ENCODE results near the gene PBXIP1. TPM values are rescaled to one million over a fixed set of nuclear protein-coding genes. Genes with fewer than 3 reads are reported as not detected.

The PBXIP1 gene
- total RNA-seq, 1 experiment from 2014 or later: 11.3 TPM

DNA sequence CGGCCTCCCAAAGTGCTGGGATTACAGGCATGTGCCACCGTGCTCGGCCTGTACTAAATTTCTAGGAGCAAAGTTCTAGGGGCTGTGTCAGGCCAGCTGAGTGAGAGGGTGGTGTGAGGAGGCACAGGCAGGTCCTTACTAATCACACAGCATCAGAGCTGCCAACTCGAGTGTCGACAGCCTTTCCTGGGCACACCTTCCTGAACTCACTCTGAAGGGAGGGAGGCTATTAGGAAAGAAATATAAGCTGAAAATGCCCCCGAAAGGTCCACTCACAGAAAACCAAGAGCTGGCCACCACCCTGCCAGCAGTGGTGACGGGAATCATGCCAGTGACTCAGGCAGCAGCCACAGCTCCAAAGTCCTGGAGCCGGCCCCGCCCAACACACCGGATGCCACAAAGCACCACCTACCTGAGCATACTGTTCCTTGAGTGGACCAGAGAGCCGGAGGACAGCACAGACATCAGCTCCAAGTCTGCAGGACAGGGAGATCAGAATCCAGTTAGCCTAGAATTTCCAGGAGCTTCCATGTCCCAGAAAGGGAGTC is 23.9 kb downstream of the PBXIP1 start:
- CTCF ChIA-PET: interaction anchor here (0.8 to 1.5 kb wide), 9 partner anchors 9 to 381 kb away, joined by 3 to 8 read pairs (median 4); partner anchors contain the start of gene PBXIP1
- BruUV-seq (replicated peaks): no TSS peak
- Mint-ChIP-seq H3K9me3 (ENCODE audit: unreplicated experiment) (no peaks in the 10 kb centered on the region), H3K4me3 (ENCODE audit: unreplicated experiment) (peak overlapping the region; percentile 5), H3K27me3 (ENCODE audit: insufficient read depth, unreplicated experiment) (no peaks in the 10 kb centered on the region), H3K36me3 (ENCODE audit: insufficient read depth, unreplicated experiment) (peaks cover 38% of the 10 kb centered on the region), H3K27ac (ENCODE audit: low read depth, unreplicated experiment) (peak overlapping the region; percentile 43), H3K4me1 (ENCODE audit: insufficient read depth, unreplicated experiment) (peaks cover 27% of the 10 kb centered on the region)
- TF ChIP-seq, protein P1, sequence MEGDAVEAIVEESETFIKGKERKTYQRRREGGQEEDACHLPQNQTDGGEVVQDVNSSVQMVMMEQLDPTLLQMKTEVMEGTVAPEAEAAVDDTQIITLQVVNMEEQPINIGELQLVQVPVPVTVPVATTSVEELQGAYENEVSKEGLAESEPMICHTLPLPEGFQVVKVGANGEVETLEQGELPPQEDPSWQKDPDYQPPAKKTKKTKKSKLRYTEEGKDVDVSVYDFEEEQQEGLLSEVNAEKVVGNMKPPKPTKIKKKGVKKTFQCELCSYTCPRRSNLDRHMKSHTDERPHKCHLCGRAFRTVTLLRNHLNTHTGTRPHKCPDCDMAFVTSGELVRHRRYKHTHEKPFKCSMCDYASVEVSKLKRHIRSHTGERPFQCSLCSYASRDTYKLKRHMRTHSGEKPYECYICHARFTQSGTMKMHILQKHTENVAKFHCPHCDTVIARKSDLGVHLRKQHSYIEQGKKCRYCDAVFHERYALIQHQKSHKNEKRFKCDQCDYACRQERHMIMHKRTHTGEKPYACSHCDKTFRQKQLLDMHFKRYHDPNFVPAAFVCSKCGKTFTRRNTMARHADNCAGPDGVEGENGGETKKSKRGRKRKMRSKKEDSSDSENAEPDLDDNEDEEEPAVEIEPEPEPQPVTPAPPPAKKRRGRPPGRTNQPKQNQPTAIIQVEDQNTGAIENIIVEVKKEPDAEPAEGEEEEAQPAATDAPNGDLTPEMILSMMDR (IDR thresholded peaks at IDR 0.05; ENCODE audit: unreplicated experiment): no peak
- intact Hi-C loops (cut with micrococcal nuclease): no loop called here
- POLR2A ChIA-PET: interaction anchor here (0.9 to 1.9 kb wide), 14 partner anchors 11 to 372 kb away, joined by 3 to 8 read pairs (median 4); partner anchors contain the start of genes ADAM15, PBXIP1 and SHC1
- DNase-seq (ENCODE audit: unreplicated experiment): peak; percentile 86

DNA sequence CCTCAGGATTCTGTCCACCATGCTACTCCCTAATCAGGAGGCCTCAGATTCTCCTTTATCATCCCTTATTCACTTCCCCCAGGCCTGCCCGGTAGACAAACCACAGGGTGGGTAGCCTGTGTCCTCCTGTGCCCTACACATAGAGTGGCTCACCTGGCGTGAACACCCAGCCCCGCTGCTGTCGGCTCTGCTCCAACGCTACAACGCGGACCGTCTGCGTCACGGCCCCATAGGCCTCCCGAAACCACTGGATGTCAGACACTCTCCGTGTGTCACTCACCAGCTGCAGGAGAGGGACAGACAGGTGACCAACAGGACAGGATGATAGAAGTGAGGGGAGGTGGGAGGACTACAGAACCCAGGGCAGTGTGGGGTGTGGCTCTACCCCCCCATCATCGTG is 29.7 kb downstream of the PBXIP1 start:
- Mint-ChIP-seq H3K36me3 (ENCODE audit: insufficient read depth, unreplicated experiment) (peaks cover 47% of the 10 kb centered on the region), H3K4me3 (ENCODE audit: unreplicated experiment) (no peak overlapping the region), H3K27ac (ENCODE audit: low read depth, unreplicated experiment) (no peak overlapping the region), H3K27me3 (ENCODE audit: insufficient read depth, unreplicated experiment) (no peaks in the 10 kb centered on the region), H3K9me3 (ENCODE audit: unreplicated experiment) (no peaks in the 10 kb centered on the region), H3K4me1 (ENCODE audit: insufficient read depth, unreplicated experiment) (no peaks in the 10 kb centered on the region)
- no peak for DNase-seq (ENCODE audit: unreplicated experiment)
- intact Hi-C loops (cut with micrococcal nuclease): no loop called here
- CTCF ChIA-PET: interaction anchor here (0.7 to 1.4 kb wide), 2 partner anchors 48 to 257 kb away, joined by 4 to 5 read pairs; no protein-coding TSS in a partner anchor
- no TSS peak for BruUV-seq (replicated peaks)
- TF ChIP-seq, protein P1 (IDR thresholded peaks at IDR 0.05; ENCODE audit: unreplicated experiment): no peak
- POLR2A ChIA-PET: interaction anchor here (1.1 to 2.7 kb wide), 2 partner anchors 10 to 12 kb away, joined by 4 to 20 read pairs; partner anchors contain the start of gene PMVK

DNA sequence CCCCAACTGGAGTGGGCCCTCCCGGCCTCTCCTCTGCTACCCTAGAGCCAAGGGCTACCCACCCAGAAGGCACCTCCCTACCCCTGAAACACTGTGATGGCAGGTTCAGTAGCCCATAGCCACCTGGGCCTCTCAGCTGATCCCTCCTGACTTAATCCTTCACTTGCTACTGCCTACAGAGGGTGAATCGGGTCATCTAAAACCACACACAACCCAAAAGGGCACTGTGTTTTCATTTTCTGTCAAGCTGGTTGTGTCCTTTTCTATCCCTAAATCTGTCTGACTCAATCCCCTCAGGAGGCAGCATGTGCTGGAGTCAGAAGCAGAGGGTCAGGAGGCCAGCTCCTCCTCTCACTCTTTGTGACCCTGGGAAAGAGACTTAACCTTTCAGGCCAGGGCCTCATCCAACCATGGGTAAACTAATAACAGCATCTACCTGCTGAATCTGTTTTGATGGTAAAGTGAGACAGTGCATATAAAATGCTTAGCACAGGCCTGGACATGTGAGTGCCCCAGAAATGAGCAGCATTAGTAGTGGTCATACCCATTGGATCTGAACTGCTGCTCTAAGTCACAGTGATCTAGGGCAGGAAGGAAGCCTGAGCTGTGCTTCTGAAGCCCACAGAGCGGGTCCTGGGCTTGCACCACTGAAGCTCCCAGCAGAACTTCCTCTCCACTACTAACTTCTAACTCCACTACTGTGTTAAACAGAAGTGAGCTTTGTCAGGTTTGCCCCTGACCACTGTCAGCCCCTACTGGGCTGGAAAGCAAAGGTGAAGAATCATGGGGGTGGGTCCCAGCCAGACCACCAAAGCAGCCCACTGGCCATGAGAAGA is 30.3 kb downstream of the PBXIP1 start:
- CTCF ChIA-PET: interaction anchor here (0.6 to 1.4 kb wide), 3 partner anchors 9 to 256 kb away, joined by 3 to 5 read pairs (median 3); no protein-coding TSS in a partner anchor
- TF ChIP-seq, protein P1 (IDR thresholded peaks at IDR 0.05; ENCODE audit: unreplicated experiment): no peak
- no peaks in the 10 kb centered on the region for H3K27me3 Mint-ChIP-seq (ENCODE audit: insufficient read depth, unreplicated experiment)
- no peaks in the 10 kb centered on the region for H3K9me3 Mint-ChIP-seq (ENCODE audit: unreplicated experiment)
- no peak for DNase-seq (ENCODE audit: unreplicated experiment)
- H3K36me3 Mint-ChIP-seq (ENCODE audit: insufficient read depth, unreplicated experiment): peaks cover 47% of the 10 kb centered on the region
- POLR2A ChIA-PET: interaction anchor here (0.6 to 2.7 kb wide), 3 partner anchors 11 to 125 kb away, joined by 3 to 20 read pairs (median 4); partner anchors contain the start of gene PMVK
- no TSS peak for BruUV-seq (replicated peaks)
- no peak overlapping the region for H3K27ac Mint-ChIP-seq (ENCODE audit: low read depth, unreplicated experiment)
- no peaks in the 10 kb centered on the region for H3K4me1 Mint-ChIP-seq (ENCODE audit: insufficient read depth, unreplicated experiment)
- H3K4me3 Mint-ChIP-seq (ENCODE audit: unreplicated experiment): no peak overlapping the region
- intact Hi-C loops (cut with micrococcal nuclease): no loop called here

DNA sequence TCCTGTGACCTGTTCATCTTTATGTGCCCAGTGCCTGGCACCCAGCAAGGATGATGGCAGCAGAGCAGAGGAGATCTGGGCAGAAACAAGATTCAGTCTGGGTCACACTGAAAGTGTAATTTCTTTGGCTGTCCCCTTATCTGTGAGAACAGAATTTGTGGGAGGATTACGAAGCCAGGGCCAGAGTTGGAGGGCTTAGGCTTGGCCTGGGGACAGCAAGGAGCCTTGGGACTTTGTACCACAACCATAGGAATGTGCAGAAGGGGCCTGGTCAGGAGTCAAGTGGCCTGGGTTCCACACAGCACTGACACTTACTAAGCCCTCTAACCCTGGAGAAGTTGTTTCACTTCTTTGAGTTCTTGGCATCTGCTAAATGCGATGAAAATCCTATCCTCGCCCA is 32.2 kb downstream of the PBXIP1 start:
- Mint-ChIP-seq H3K9me3 (ENCODE audit: unreplicated experiment) (no peaks in the 10 kb centered on the region), H3K4me1 (ENCODE audit: insufficient read depth, unreplicated experiment) (no peaks in the 10 kb centered on the region), H3K36me3 (ENCODE audit: insufficient read depth, unreplicated experiment) (peaks cover 31% of the 10 kb centered on the region), H3K27ac (ENCODE audit: low read depth, unreplicated experiment) (no peak overlapping the region), H3K4me3 (ENCODE audit: unreplicated experiment) (no peak overlapping the region), H3K27me3 (ENCODE audit: insufficient read depth, unreplicated experiment) (no peaks in the 10 kb centered on the region)
- intact Hi-C loops (cut with micrococcal nuclease): no loop called here
- TF ChIP-seq, protein P1 (IDR thresholded peaks at IDR 0.05; ENCODE audit: unreplicated experiment): no peak
- POLR2A ChIA-PET: no interaction called here
- DNase-seq (ENCODE audit: unreplicated experiment): no peak
- no TSS peak for BruUV-seq (replicated peaks)
- CTCF ChIA-PET: interaction anchor here (0.6 to 0.7 kb wide), 2 partner anchors 8 to 186 kb away, joined by 3 read pairs; no protein-coding TSS in a partner anchor
